ENCODE results near the gene TPD52L3.

TPD52L3 gene

DNA sequence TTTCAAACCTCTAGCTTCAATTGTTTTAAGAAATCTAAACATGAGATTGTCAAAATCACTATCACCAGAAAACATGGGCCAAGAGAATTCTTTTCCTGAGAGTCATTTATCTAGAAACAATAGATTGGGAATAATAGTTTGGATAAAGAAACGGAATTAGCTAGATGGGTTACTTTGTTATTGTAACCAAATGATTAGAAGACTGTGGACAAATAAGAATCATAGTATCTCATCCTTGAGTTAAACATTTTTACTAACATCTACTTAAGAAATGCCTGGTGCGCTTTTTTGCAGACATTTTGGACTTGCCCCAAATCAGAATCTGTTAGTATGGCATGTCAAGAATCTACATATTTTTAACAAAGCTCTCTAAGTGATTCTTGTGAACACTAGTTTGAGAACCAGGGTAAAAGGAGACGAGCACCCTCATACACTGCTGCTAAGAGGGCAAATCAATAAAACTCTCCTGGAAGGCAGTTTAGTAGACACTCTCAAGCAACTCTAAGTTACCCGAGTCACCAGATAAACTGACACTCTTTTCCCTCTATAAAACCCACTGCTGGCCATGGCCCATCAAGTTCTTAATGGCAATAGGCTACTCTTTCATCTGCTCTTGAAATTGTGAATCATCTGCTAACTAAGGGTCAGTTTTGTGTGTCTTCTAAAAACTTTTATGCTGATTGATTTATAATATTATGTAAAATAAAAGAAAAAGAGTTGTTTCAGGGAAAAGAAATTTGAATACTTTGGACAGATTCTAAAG is 39.1 kb downstream of the TPD52L3 start:
- H3K4me1 Mint-ChIP-seq (ENCODE audit: low read depth) = no peaks in the 10 kb centered on the region
- H3K4me3 Mint-ChIP-seq = no peak overlapping the region
- H3K9me3 Mint-ChIP-seq = peaks cover 3% of the 10 kb centered on the region
- peaks cover 2% of the 10 kb centered on the region for H3K36me3 Mint-ChIP-seq (ENCODE audit: low read depth)
- no peak overlapping the region for H3K27ac Mint-ChIP-seq
- DNase-seq (ENCODE audit: low spot score) = no peak
- no peaks in the 10 kb centered on the region for H3K27me3 Mint-ChIP-seq (ENCODE audit: low read depth)

DNA sequence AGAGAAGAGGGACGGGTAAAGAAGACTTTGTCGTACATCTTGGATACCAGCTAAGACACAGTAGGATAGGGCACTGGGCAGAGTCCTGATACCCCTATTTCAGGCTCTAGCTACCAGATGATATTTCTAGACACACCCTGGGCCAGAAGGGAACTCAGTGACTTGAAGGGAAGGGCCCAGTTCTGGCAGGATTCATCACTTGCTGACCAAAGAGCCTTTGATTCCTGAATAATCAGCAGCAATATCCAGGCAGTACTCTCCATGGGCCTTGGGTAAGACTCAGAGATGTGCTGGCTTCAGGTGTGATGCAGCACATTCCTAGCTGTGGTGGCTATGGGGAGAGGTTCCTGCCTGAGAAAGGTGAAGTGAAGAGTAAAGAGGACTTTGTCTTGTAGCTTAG is 40.7 kb downstream of the TPD52L3 start:
- Mint-ChIP-seq H3K9me3 (peaks cover 7% of the 10 kb centered on the region), H3K27me3 (ENCODE audit: low read depth) (no peaks in the 10 kb centered on the region), H3K36me3 (ENCODE audit: low read depth) (peaks cover 2% of the 10 kb centered on the region), H3K27ac (no peak overlapping the region), H3K4me3 (no peak overlapping the region), H3K4me1 (ENCODE audit: low read depth) (no peaks in the 10 kb centered on the region)
- DNase-seq (ENCODE audit: low spot score) = no peak

Measured in T-helper 2 cell treated with Interferon-gamma antibody and Interleukin-4, amounts not matched to agents 5 μg/mL and 100 μg/mL, for 36 hours (primary cell).